OCI-LY7 (cell line): ENCODE results near the gene PNLDC1. TPM values are rescaled to one million over a fixed set of nuclear protein-coding genes. Genes with fewer than 3 reads are reported as not detected.

Source experiments
- BruUV-seq: library from RNA; stranded (reverse); fragments of 400-500 nt; replicated peaks from 2 replicates; lab custom pipeline; 2021; lab: Mats Ljungman, UMichigan
- CTCF ChIA-PET: fragments of 300-600 bp; sonication (Branson Sonifier 250); formaldehyde crosslinking; loops from one replicate; lab custom pipeline; 2022; ENCODE audit warnings: antibody characterized with exemption; ENCODE audit not compliant: unreplicated experiment; lab: Charles Lee
- POLR2A ChIA-PET: fragments of 300-600 bp; sonication (Branson Sonifier 250); formaldehyde crosslinking; loops from one replicate; lab custom pipeline; 2022; ENCODE audit warnings: antibody characterized with exemption; lab: Charles Lee
- DNase-seq: peaks from one replicate; pipeline ENCODE4 v3.0.0-alpha.2; 2015; ENCODE audit warnings: low spot score
- H2AFZ ChIP-seq: fragments of 200-600 bp; sonication (generic), shearing (Covaris generic); 2 replicates; pipeline ENCODE4 v1.6.1; 2014; ENCODE audit warnings: mild to moderate bottlenecking, antibody characterized with exemption, low read length, moderate library complexity
- H3K27ac ChIP-seq: fragments of 200-600 bp; sonication (generic); 2 replicates; pipeline ENCODE4 v1.5.1; 2014; ENCODE audit warnings: mixed run types, low read depth, mild to moderate bottlenecking, moderate library complexity, low read length, inconsistent platforms; ENCODE audit not compliant: poor library complexity, severe bottlenecking
- H3K36me3 ChIP-seq: fragments of 200-600 bp; sonication (generic); 2 replicates; pipeline ENCODE4 v1.6.1; 2014; ENCODE audit warnings: mild to moderate bottlenecking, antibody characterized with exemption, low read length, moderate library complexity, mixed read lengths; ENCODE audit not compliant: insufficient read depth
- H3K4me1 ChIP-seq: fragments of 200-600 bp; sonication (generic); 2 replicates; pipeline ENCODE4 v1.5.1; 2014; ENCODE audit warnings: mild to moderate bottlenecking, low read length; ENCODE audit not compliant: insufficient read depth, poor library complexity, severe bottlenecking
- H3K4me2 ChIP-seq: fragments of 200-600 bp; sonication (generic); 2 replicates; pipeline ENCODE4 v1.6.1; 2014; ENCODE audit warnings: mild to moderate bottlenecking, low read length
- H3K4me3 ChIP-seq: fragments of 200-600 bp; sonication (generic); 2 replicates; pipeline ENCODE4 v1.5.1; 2014; ENCODE audit warnings: mild to moderate bottlenecking, low read depth, low read length; ENCODE audit not compliant: poor library complexity, severe bottlenecking
- H3K79me2 ChIP-seq: fragments of 200-600 bp; sonication (generic); 2 replicates; pipeline ENCODE4 v1.6.1; 2016; ENCODE audit warnings: low read depth, mild to moderate bottlenecking, low read length, moderate library complexity, mixed read lengths; ENCODE audit not compliant: insufficient read depth
- H3K9me2 ChIP-seq: fragments of 200-600 bp; sonication (generic); 2 replicates; pipeline ENCODE4 v1.6.1; 2016; ENCODE audit warnings: mild to moderate bottlenecking, low read length, mixed read lengths; ENCODE audit not compliant: insufficient read depth
- H3K9me3 ChIP-seq: fragments of 200-600 bp; sonication (generic); 2 replicates; pipeline ENCODE4 v1.6.1; 2014; ENCODE audit warnings: mild to moderate bottlenecking, mixed run types, low read length, mixed read lengths
- H4K20me1 ChIP-seq: fragments of 200-600 bp; sonication (generic); 2 replicates; pipeline ENCODE4 v1.6.1; 2014; ENCODE audit warnings: mild to moderate bottlenecking, antibody characterized with exemption, low read length, moderate library complexity, mixed read lengths; ENCODE audit not compliant: insufficient read depth
- CTCF ChIP-seq: fragments of 200-600 bp; sonication (generic); conservative IDR thresholded peaks from 2 replicates; pipeline ENCODE4 v1.5.1; 2014; ENCODE audit warnings: mild to moderate bottlenecking, antibody characterized with exemption, low read length, moderate library complexity, mixed read lengths
- EZH2phosphoT487 ChIP-seq: fragments of 200-600 bp; sonication (generic); IDR thresholded peaks from 2 replicates; pipeline ENCODE4 v1.6.1; 2018; ENCODE audit warnings: low read depth, borderline replicate concordance, mild to moderate bottlenecking, mixed run types, antibody characterized with exemption, low read length, moderate library complexity, mixed read lengths
- intact Hi-C: fragments of 100-400 bp; cut with micrococcal nuclease; formaldehyde crosslinking; loops from one replicate; pipeline ENCODE4 v1.10.0; 2022; ENCODE audit not compliant: unreplicated experiment
- total RNA-seq, 2 experiments: library from RNA; depleted of rRNA in 1 of 2; stranded (reverse); fragments of >200 nt in 1 of 2; shearing (Covaris generic) in 1 of 2; gene quantifications; 2 replicates each; pipeline ENCODE4 v1.2.3, GENCODE V29; 2014 to 2022

Gene PNLDC1
- total RNA-seq, 2 experiments from 2014 or later, result not detected

- CTCF ChIA-PET, result no interaction called here
- intact Hi-C loops, result no loop called here
These were observed 36.8 kb downstream of the PNLDC1 start for GRCh38 chr6:159836718-159837490.

GRCh38 chr6:159837511-159837910 lies 37.4 kb downstream of the PNLDC1 start:
- no peak for DNase-seq
- Histone ChIP-seq H3K4me1 (peaks cover 26% of the 10 kb centered on the region), H3K27ac (no peak overlapping the region), H3K4me2 (no peak overlapping the region), H3K79me2 (no peaks in the 10 kb centered on the region), H3K9me3 (no peaks in the 10 kb centered on the region), H3K9me2 (no peaks in the 10 kb centered on the region), H2AFZ (no peak overlapping the region), H4K20me1 (no peaks in the 10 kb centered on the region), H3K4me3 (no peak overlapping the region), H3K36me3 (no peaks in the 10 kb centered on the region)
- intact Hi-C loops, result no loop called here
- no peak for TF ChIP-seq CTCF
- no peak for TF ChIP-seq EZH2phosphoT487
- ChIA-PET CTCF (no interaction called here), POLR2A (interaction anchor here (0.7 kb wide), 1 partner anchor 13 kb away, joined by 3 read pairs; no protein-coding TSS in a partner anchor)
- no TSS peak for BruUV-seq

More at GRCh38 chr6:159836718-159837490, 36.8 kb downstream of the PNLDC1 start:
- no peaks in the 10 kb centered on the region for H3K9me3 ChIP-seq
- H3K9me2 ChIP-seq, result no peaks in the 10 kb centered on the region
- no peak overlapping the region for H3K4me3 ChIP-seq
- POLR2A ChIA-PET, result interaction anchor here (0.7 kb wide), 1 partner anchor 13 kb away, joined by 3 read pairs; no protein-coding TSS in a partner anchor
- no peak overlapping the region for H3K4me2 ChIP-seq
- peaks cover 30% of the 10 kb centered on the region for H3K4me1 ChIP-seq
- H4K20me1 ChIP-seq, result no peaks in the 10 kb centered on the region
- no TSS peak for BruUV-seq
- H2AFZ ChIP-seq, result no peak overlapping the region
- DNase-seq, result no peak
- H3K36me3 ChIP-seq, result no peaks in the 10 kb centered on the region
- TF ChIP-seq CTCF, result no peak
- TF ChIP-seq EZH2phosphoT487, result no peak
- no peak overlapping the region for H3K27ac ChIP-seq
- no peaks in the 10 kb centered on the region for H3K79me2 ChIP-seq
